ENCODE results near the gene PPM1K.

DNA sequence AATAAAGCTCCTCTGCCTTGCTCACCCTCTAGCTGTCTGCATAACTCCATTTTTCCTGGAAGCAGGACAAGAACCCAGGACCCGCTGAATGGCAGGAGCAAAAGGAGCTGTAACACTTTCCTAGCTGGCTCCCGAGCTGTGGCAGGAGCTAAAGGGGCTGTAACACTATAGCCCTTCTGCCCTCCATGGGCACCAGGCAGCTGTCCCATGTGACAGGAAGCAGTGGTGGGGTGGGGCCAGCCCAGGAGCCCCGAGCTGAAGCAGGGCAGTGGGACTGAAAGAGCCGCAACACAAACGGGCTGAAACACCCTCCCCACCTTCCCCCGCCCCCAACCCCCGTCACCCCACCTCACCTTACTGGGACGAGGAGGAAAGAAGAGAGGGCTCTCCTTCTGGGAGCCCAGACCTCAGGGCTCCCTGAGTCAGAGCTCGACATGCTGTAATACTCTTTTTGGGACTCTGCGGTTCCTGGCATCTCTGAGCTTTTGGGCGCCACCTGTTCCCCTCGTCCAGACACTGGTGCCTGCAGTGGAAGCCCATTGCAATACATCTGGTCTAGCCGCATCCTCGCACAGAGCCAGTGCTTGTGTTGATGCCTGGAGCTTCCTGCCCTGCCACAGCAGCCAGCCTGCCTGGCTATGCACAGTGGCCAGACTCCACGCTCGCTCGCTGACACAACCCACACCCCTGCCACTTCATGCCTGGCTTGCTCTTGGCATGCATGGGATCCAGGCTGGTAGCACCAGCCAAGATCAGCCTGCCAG lies 39.4 kb downstream of the PPM1K start:
- TF ChIP-seq SMC3 (IDR thresholded peaks at IDR 0.05) (no peak), CHD4 (IDR thresholded peaks at IDR 0.05; ENCODE audit: borderline replicate concordance) (no peak), RARB (CRISPR knock-in tag; IDR thresholded peaks at IDR 0.05) (no peak), POLR2A (IDR thresholded peaks at IDR 0.05; ENCODE audit: low read length) (no peak), MAZ (IDR thresholded peaks at IDR 0.05; ENCODE audit: borderline replicate concordance, low read depth, low read length) (no peak), CTCF (IDR thresholded peaks at IDR 0.05) (no peak), REST (IDR thresholded peaks at IDR 0.05) (no peak), RFX5 (IDR thresholded peaks at IDR 0.05) (no peak)
- TF ChIP-seq, protein P1, sequence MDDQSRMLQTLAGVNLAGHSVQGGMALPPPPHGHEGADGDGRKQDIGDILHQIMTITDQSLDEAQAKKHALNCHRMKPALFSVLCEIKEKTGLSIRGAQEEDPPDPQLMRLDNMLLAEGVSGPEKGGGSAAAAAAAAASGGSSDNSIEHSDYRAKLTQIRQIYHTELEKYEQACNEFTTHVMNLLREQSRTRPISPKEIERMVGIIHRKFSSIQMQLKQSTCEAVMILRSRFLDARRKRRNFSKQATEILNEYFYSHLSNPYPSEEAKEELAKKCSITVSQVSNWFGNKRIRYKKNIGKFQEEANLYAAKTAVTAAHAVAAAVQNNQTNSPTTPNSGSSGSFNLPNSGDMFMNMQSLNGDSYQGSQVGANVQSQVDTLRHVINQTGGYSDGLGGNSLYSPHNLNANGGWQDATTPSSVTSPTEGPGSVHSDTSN (IDR thresholded peaks at IDR 0.05) = no peak
